GM12874 (cell line): ENCODE results near the gene DNAH12.

Experiments used
- TF ChIP-seq, protein P1 (sequence below): IDR thresholded peaks from 2 replicates; pipeline ENCODE4 v1.5.1; 2011; ENCODE audit warnings: low read depth, mild to moderate bottlenecking, control low read depth, low read length, moderate library complexity; ENCODE audit not compliant: insufficient read depth

DNAH12 gene

DNA sequence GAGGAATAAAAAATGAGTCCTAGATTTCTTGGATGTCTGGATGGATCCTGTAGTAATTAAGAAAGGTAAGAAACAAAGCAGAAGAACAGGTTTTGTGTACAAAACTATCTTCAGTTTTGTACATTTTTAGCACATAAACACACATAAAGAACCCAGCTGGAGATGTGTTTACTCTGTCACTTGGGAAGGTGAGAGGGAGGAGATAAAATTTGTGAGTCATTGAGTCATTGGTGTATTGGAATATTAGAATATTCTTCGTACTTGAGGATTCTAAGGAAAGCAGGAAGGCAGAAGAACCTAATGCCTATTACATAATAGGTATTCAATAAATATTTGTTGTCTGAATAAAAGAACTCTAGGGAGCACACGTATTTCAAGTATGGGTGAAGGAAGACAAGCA is 299.2 kb downstream of the DNAH12 start:
- TF ChIP-seq, protein P1, sequence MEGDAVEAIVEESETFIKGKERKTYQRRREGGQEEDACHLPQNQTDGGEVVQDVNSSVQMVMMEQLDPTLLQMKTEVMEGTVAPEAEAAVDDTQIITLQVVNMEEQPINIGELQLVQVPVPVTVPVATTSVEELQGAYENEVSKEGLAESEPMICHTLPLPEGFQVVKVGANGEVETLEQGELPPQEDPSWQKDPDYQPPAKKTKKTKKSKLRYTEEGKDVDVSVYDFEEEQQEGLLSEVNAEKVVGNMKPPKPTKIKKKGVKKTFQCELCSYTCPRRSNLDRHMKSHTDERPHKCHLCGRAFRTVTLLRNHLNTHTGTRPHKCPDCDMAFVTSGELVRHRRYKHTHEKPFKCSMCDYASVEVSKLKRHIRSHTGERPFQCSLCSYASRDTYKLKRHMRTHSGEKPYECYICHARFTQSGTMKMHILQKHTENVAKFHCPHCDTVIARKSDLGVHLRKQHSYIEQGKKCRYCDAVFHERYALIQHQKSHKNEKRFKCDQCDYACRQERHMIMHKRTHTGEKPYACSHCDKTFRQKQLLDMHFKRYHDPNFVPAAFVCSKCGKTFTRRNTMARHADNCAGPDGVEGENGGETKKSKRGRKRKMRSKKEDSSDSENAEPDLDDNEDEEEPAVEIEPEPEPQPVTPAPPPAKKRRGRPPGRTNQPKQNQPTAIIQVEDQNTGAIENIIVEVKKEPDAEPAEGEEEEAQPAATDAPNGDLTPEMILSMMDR = no peak
